Activated T-helper 2 cell treated with anti-CD3 and anti-CD28 coated beads, Interferon-gamma antibody, Interleukin-2, Interleukin-4, amounts not matched to agents 10 μg/mL and 5 μg/mL and 100 μg/mL, durations not matched to agents 14 hours and 24 hours and 36 hours (primary cell): ENCODE results near the gene PPP1R3C. TPM values are rescaled to one million over a fixed set of nuclear protein-coding genes. Genes with fewer than 3 reads are reported as not detected.
A peak's percentile ranks its signal among the peaks of the same experiment; 100 is the strongest.

ENCODE experiments used
- DNase-seq: peaks from one replicate; pipeline ENCODE4 v3.0.0; 2021; ENCODE audit warnings: low spot score
- H3K27ac Mint-ChIP-seq: one replicate; pipeline ENCODE4 v1.8.0; 2021; ENCODE audit warnings: mixed read lengths
- H3K27me3 Mint-ChIP-seq: one replicate; pipeline ENCODE4 v1.8.0; 2021; ENCODE audit warnings: low read depth, mixed read lengths
- H3K36me3 Mint-ChIP-seq: one replicate; pipeline ENCODE4 v1.8.0; 2021; ENCODE audit warnings: low read depth, mixed read lengths
- H3K4me1 Mint-ChIP-seq: one replicate; pipeline ENCODE4 v1.8.0; 2021; ENCODE audit warnings: low read depth, mixed read lengths
- H3K4me3 Mint-ChIP-seq: one replicate; pipeline ENCODE4 v1.8.0; 2021; ENCODE audit warnings: low read depth, mild to moderate bottlenecking, moderate library complexity, mixed read lengths
- H3K9me3 Mint-ChIP-seq: one replicate; pipeline ENCODE4 v1.8.0; 2021; ENCODE audit warnings: mixed read lengths
- intact Hi-C: fragments of 100-400 bp; cut with micrococcal nuclease; formaldehyde crosslinking; loops from one replicate; pipeline ENCODE4 v1.15.1; 2023
- total RNA-seq: library from RNA; stranded (reverse); gene quantifications from 2 replicates; pipeline ENCODE4 v1.2.3, GENCODE V29; 2022

PPP1R3C gene
- total RNA-seq, 1 donor from 2014 or later, result 0.21 TPM

- Mint-ChIP-seq H3K4me3 (no peak overlapping the region), H3K4me1 (no peaks in the 10 kb centered on the region), H3K9me3 (no peaks in the 10 kb centered on the region), H3K27ac (no peak overlapping the region), H3K27me3 (peaks cover 30% of the 10 kb centered on the region), H3K36me3 (no peaks in the 10 kb centered on the region)
- intact Hi-C loops, result no loop called here
- DNase-seq, result no peak
Observed at GRCh38 chr10:91643700-91644099, 10.8 kb upstream of the PPP1R3C start.

GRCh38 chr10:91642831-91643692 lies 10.2 kb upstream of the PPP1R3C start:
- Mint-ChIP-seq H3K36me3 (no peaks in the 10 kb centered on the region), H3K9me3 (no peaks in the 10 kb centered on the region), H3K4me1 (no peaks in the 10 kb centered on the region), H3K27me3 (peaks cover 28% of the 10 kb centered on the region), H3K4me3 (no peak overlapping the region), H3K27ac (no peak overlapping the region)
- intact Hi-C loops, result no loop called here
- DNase-seq, result no peak

- Mint-ChIP-seq H3K4me3 (no peak overlapping the region), H3K4me1 (peaks cover 6% of the 10 kb centered on the region), H3K9me3 (no peaks in the 10 kb centered on the region), H3K27ac (no peak overlapping the region), H3K27me3 (peaks cover 40% of the 10 kb centered on the region), H3K36me3 (no peaks in the 10 kb centered on the region)
- intact Hi-C loops, result no loop called here
- DNase-seq, result no peak
Observed at GRCh38 chr10:91636892-91637291, 4.0 kb upstream of the PPP1R3C start.

GRCh38 chr10:91635401-91636400 lies 2.8 kb upstream of the PPP1R3C start:
- Mint-ChIP-seq H3K27me3 (peaks cover 49% of the 10 kb centered on the region), H3K27ac (no peak overlapping the region), H3K4me1 (peaks cover 6% of the 10 kb centered on the region), H3K9me3 (no peaks in the 10 kb centered on the region), H3K4me3 (no peak overlapping the region), H3K36me3 (no peaks in the 10 kb centered on the region)
- DNase-seq, result peak; percentile 28
- intact Hi-C loops, result loop anchor here (1.0 kb wide), 2 partner anchors 246 to 337 kb away; no protein-coding TSS in a partner anchor

- no peak for DNase-seq
- H3K4me3 Mint-ChIP-seq, result no peak overlapping the region
- intact Hi-C loops, result loop anchor here (1.0 to 5.0 kb wide), 3 partner anchors 246 to 628 kb away; no protein-coding TSS in a partner anchor
- H3K27me3 Mint-ChIP-seq, result peaks cover 49% of the 10 kb centered on the region
- no peaks in the 10 kb centered on the region for H3K36me3 Mint-ChIP-seq
- no peaks in the 10 kb centered on the region for H3K9me3 Mint-ChIP-seq
- no peak overlapping the region for H3K27ac Mint-ChIP-seq
- H3K4me1 Mint-ChIP-seq, result peaks cover 6% of the 10 kb centered on the region
Observed at GRCh38 chr10:91634898-91635297, 2.0 kb upstream of the PPP1R3C start.

GRCh38 chr10:91634246-91634645 lies 1.4 kb upstream of the PPP1R3C start:
- Mint-ChIP-seq H3K27ac (no peak overlapping the region), H3K27me3 (peaks cover 52% of the 10 kb centered on the region), H3K36me3 (no peaks in the 10 kb centered on the region), H3K4me1 (peaks cover 6% of the 10 kb centered on the region), H3K9me3 (no peaks in the 10 kb centered on the region), H3K4me3 (no peak overlapping the region)
- intact Hi-C loops, result loop anchor here (5.0 kb wide), 1 partner anchor 627 kb away; no protein-coding TSS in a partner anchor
- no peak for DNase-seq

- Mint-ChIP-seq H3K4me1 (peaks cover 6% of the 10 kb centered on the region), H3K36me3 (no peaks in the 10 kb centered on the region), H3K9me3 (no peaks in the 10 kb centered on the region), H3K27me3 (peaks cover 53% of the 10 kb centered on the region), H3K4me3 (no peak overlapping the region), H3K27ac (no peak overlapping the region)
- DNase-seq, result no peak
- intact Hi-C loops, result loop anchor here (5.0 kb wide), 1 partner anchor 623 kb away; no protein-coding TSS in a partner anchor
Observed at GRCh38 chr10:91630625-91631024, 2.2 kb downstream of the PPP1R3C start.

GRCh38 chr10:91629715-91630549 lies 2.9 kb downstream of the PPP1R3C start:
- H3K36me3 Mint-ChIP-seq, result no peaks in the 10 kb centered on the region
- no peak overlapping the region for H3K4me3 Mint-ChIP-seq
- H3K27me3 Mint-ChIP-seq, result peaks cover 53% of the 10 kb centered on the region
- intact Hi-C loops, result loop anchor here (5.0 kb wide), 1 partner anchor 623 kb away; no protein-coding TSS in a partner anchor
- H3K9me3 Mint-ChIP-seq, result no peaks in the 10 kb centered on the region
- peaks cover 6% of the 10 kb centered on the region for H3K4me1 Mint-ChIP-seq
- H3K27ac Mint-ChIP-seq, result no peak overlapping the region
- no peak for DNase-seq

- H3K4me1 Mint-ChIP-seq, result peaks cover 3% of the 10 kb centered on the region
- no peak for DNase-seq
- intact Hi-C loops, result no loop called here
- no peaks in the 10 kb centered on the region for H3K9me3 Mint-ChIP-seq
- no peaks in the 10 kb centered on the region for H3K36me3 Mint-ChIP-seq
- H3K27ac Mint-ChIP-seq, result no peak overlapping the region
- H3K4me3 Mint-ChIP-seq, result no peak overlapping the region
- peaks cover 45% of the 10 kb centered on the region for H3K27me3 Mint-ChIP-seq
Observed at GRCh38 chr10:91628383-91628782, 4.5 kb downstream of the PPP1R3C start.

GRCh38 chr10:91627344-91628102 lies 5.3 kb downstream of the PPP1R3C start:
- intact Hi-C loops, result no loop called here
- DNase-seq, result no peak
- H3K36me3 Mint-ChIP-seq, result no peaks in the 10 kb centered on the region
- H3K27ac Mint-ChIP-seq, result no peak overlapping the region
- no peak overlapping the region for H3K4me3 Mint-ChIP-seq
- no peaks in the 10 kb centered on the region for H3K4me1 Mint-ChIP-seq
- peaks cover 41% of the 10 kb centered on the region for H3K27me3 Mint-ChIP-seq
- H3K9me3 Mint-ChIP-seq, result no peaks in the 10 kb centered on the region

GRCh38 chr10:91626936-91627335 lies 5.9 kb downstream of the PPP1R3C start:
- DNase-seq, result no peak
- no peak overlapping the region for H3K27ac Mint-ChIP-seq
- intact Hi-C loops, result no loop called here
- H3K4me3 Mint-ChIP-seq, result no peak overlapping the region
- H3K27me3 Mint-ChIP-seq, result peaks cover 35% of the 10 kb centered on the region
- no peaks in the 10 kb centered on the region for H3K36me3 Mint-ChIP-seq
- no peaks in the 10 kb centered on the region for H3K4me1 Mint-ChIP-seq
- H3K9me3 Mint-ChIP-seq, result no peaks in the 10 kb centered on the region
